ENCODE data around the gene C16orf92.

The C16orf92 gene

GRCh38 chr16:30022887-30023286, at the start of gene C16orf92:
C16orf92 (plus strand) TSS chr16:30023198; CDS start chr16:30023341, 143 bp downstream.
- no peak within 1 kb of the TSS; the same call in 1 of the 2 replicates for H3K27ac ChIP-seq
- TF ChIP-seq CTCF (IDR thresholded peaks at IDR 0.05) (no peak), ZFX (IDR thresholded peaks at IDR 0.05; ENCODE audit: borderline replicate concordance) (no peak)

GRCh38 chr16:29973384-29974246, 49.4 kb upstream of the C16orf92 start, which contains the start of gene TAOK2:
TAOK2 (plus strand) TSS chr16:29973868; CDS start chr16:29977773, 3,905 bp downstream.
- TF ChIP-seq ZFX (IDR thresholded peaks at IDR 0.05; ENCODE audit: borderline replicate concordance): no peak
- no peak for TF ChIP-seq CTCF (IDR thresholded peaks at IDR 0.05)
- H3K27ac ChIP-seq: peak within 1 kb of the TSS; percentile 84

- TF ChIP-seq ZFX (IDR thresholded peaks at IDR 0.05; ENCODE audit: borderline replicate concordance): no peak
- no peak for TF ChIP-seq CTCF (IDR thresholded peaks at IDR 0.05)
- H3K27ac ChIP-seq: peak overlapping the region; percentile 84
Observed at GRCh38 chr16:29974291-29975133, 48.5 kb upstream of the C16orf92 start.

GRCh38 chr16:29975134-29975538, 47.9 kb upstream of the C16orf92 start:
- H3K27ac ChIP-seq: peak overlapping the region; percentile 84; the same call in 1 of the 2 replicates

GRCh38 chr16:29975811-29976511, 47.0 kb upstream of the C16orf92 start:
- peak overlapping the region; percentile 84; the same call in 1 of the 2 replicates for H3K27ac ChIP-seq
- TF ChIP-seq CTCF (IDR thresholded peaks at IDR 0.05): no peak
- TF ChIP-seq ZFX (IDR thresholded peaks at IDR 0.05; ENCODE audit: borderline replicate concordance): no peak

More at GRCh38 chr16:29975134-29975538, 47.9 kb upstream of the C16orf92 start:
- TF ChIP-seq ZFX (IDR thresholded peaks at IDR 0.05; ENCODE audit: borderline replicate concordance): no peak

GRCh38 chr16:29977063-29977825, 45.8 kb upstream of the C16orf92 start:
- H3K27ac ChIP-seq: no peak overlapping the region
- TF ChIP-seq CTCF (IDR thresholded peaks at IDR 0.05) (no peak), ZFX (IDR thresholded peaks at IDR 0.05; ENCODE audit: borderline replicate concordance) (no peak)
